ENCODE measurements around the gene UBAC1.

The UBAC1 gene, protein sequence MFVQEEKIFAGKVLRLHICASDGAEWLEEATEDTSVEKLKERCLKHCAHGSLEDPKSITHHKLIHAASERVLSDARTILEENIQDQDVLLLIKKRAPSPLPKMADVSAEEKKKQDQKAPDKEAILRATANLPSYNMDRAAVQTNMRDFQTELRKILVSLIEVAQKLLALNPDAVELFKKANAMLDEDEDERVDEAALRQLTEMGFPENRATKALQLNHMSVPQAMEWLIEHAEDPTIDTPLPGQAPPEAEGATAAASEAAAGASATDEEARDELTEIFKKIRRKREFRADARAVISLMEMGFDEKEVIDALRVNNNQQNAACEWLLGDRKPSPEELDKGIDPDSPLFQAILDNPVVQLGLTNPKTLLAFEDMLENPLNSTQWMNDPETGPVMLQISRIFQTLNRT

GRCh38 chr9:135961277-135961715, at the start of gene UBAC1:
UBAC1 (minus strand) TSS chr9:135961373; CDS start chr9:135961162, 211 bp downstream.
- DNase-seq (ENCODE audit: low read depth, low spot score) = peak; percentile 99

GRCh38 chr9:136010615-136011361, 49.6 kb upstream of the UBAC1 start:
- no peak for DNase-seq (ENCODE audit: low read depth, low spot score)

DNA sequence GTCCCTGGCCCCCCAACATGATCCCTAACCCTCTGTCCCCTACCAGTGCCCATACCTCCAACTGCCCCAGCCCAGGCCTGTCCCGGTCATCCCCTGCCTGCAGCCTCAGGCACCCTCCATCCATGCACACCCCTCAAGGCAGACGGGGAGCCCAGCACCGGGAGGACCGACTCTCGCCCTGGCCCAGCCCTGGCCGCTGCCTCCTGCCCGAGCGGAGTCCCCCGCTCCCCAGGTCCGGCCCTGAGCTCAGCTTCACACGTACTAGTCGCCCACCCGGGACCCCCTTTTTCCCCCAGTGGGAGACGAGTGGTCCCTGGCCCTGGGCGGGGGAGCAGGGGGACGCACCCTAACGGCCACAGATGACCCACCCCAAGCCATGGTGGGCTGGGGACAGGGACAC, 49.0 kb upstream of the UBAC1 start:
- no peak for DNase-seq (ENCODE audit: low read depth, low spot score)

DNA sequence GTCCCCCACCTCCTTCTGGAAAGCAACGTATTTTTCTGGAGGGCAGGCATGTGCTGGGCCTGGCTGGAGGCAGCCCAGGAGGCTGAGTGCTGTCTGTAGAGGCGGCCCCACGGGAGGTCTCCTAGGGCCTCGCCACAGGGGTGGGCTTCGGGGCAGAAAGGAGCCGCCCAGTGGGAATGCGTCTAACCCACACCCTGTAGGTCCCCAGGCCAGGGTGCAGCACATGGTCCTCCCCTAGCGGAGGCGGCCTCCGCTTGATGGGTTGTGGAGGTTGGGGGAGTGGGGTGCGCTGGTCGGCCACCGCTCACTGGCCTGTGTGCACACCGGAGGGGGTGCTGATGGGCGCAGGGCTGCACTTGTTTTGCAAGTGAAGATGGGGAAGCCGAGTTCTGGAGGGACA, 48.3 kb upstream of the UBAC1 start:
- no peak for DNase-seq (ENCODE audit: low read depth, low spot score)

DNA sequence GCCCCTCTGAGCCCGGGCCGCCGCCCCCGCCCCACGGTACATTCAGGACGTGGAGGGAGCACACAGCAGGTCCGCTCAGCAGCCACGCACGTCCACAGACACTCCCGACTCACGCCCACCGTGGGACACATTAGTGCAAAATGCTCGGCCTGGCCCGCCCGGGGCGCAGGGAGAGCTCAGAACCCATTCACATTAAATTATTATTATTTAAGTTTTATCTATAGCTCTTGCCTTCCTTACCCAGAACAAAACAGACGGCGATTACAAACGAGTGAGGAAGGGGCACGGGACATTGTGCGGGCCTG, 47.5 kb upstream of the UBAC1 start:
- no peak for DNase-seq (ENCODE audit: low read depth, low spot score)

GRCh38 chr9:136007934-136008692, 46.9 kb upstream of the UBAC1 start:
- peak; percentile 69 for DNase-seq (ENCODE audit: low read depth, low spot score)

DNA sequence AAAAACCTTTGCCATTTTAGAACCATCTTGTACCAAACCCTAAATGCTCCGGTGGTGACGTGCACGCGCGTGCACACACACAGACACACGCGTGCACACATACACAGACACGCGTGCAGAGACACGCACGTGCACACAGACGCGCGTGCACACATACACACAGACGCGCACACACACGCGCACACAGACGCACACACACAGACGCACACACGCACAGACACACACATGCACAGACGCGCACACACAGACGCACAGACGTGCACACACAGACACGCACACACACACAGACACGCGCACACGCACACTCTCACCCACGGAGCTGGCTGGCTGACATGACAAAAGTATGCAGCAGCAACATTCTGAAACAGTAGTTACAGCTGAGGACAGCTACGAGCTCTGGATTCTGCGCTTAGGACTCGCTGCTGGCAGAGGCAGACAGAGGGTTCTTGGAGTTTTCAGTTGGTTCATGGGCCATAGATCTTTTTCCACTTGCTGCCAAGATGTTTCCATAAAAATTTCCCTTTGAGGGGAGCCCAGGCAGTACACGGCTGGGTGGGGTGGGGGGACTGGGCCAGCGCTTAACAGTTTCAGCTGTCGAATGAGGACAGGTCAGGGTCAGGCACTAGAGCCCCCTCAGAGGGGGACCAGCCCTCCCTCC, 46.2 kb upstream of the UBAC1 start:
- no peak for DNase-seq (ENCODE audit: low read depth, low spot score)

DNA sequence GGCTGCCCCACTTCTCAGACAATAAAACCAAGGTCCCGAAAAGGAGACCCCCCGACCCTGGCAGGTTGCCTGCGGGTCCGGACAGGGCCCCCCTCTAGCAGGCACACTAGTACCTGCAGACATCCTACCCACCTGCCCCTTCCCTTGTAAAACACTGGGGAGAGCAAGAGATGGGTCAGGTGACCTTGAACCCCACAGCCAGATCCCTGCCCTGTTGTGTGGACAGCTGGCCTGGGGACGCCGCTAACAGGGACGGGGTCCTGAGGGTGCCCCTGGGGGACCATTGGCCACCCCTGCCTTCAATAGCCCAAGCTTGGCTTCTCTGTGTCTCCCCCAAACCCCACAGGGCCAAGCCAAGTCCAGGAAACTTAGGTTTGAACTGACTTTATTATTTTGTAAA, 45.0 kb upstream of the UBAC1 start:
- DNase-seq (ENCODE audit: low read depth, low spot score) = no peak

- no peak for DNase-seq (ENCODE audit: low read depth, low spot score)
Measured at GRCh38 chr9:136004712-136005111, 43.5 kb upstream of the UBAC1 start.

- DNase-seq (ENCODE audit: low read depth, low spot score) = no peak
Measured at GRCh38 chr9:136004219-136004618, 43.0 kb upstream of the UBAC1 start.

- DNase-seq (ENCODE audit: low read depth, low spot score) = no peak
Measured at GRCh38 chr9:136003411-136004218, 42.4 kb upstream of the UBAC1 start.

GRCh38 chr9:136002881-136003280, 41.7 kb upstream of the UBAC1 start:
- DNase-seq (ENCODE audit: low read depth, low spot score) = no peak

DNA sequence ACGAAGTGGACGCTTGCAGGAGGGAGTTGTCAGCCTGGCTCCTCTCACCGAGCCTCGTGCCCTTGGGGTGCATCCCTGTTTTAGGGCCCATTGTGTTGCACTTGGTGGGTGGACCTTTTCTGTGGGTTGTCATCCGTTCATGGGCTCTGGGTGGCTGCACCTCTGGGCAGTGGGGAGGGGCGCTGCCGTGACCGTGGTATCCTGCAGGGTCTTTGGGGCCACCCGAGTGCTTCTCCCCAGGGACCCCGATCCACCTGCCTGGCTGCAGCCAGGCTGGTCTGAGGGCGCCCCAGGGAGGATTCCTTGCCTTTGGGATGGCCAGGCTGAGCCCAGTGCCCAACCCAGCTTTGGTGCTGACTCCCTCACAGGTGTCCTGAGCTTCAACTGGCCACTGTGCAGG, 41.0 kb upstream of the UBAC1 start:
- no peak for DNase-seq (ENCODE audit: low read depth, low spot score)

- no peak for DNase-seq (ENCODE audit: low read depth, low spot score)
Measured at GRCh38 chr9:136001231-136001630, 40.1 kb upstream of the UBAC1 start.

DNA sequence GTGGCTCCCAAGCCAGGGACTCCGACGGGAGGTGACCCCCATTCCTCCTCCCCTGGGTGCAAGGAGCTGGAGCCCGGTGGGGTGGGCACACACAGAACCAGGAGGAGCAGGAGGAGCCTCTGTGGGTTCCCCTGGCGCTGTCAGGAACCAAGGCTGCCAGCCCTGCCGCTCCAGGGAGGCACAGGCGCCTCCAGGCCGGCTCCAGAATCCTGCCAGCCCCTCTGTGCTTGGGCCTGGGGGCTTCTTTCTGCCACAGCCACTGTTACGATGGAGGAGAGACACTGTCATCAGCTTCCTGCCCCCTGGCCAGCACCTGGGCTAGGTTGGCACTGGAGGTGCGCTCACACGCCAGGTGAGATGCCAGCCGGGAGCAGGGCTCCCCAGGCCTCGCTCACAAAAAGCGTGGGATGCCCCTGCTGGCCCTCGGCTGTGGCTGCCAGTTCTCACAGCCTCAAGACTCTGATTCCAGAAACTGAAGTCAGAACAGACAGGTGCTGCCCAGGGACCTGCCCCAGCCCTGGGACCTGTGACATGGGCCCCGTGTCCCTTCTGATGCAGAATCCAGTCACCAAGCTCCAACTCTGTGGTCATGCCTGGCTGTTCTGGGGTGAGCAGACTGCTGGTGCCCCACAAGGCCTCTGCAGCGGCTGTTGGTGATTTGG, 37.4 kb upstream of the UBAC1 start:
- DNase-seq (ENCODE audit: low read depth, low spot score) = no peak

GRCh38 chr9:135998016-135998380, 36.8 kb upstream of the UBAC1 start:
- no peak for DNase-seq (ENCODE audit: low read depth, low spot score)

GRCh38 chr9:135997090-135998015, 36.2 kb upstream of the UBAC1 start:
- no peak for DNase-seq (ENCODE audit: low read depth, low spot score)

DNA sequence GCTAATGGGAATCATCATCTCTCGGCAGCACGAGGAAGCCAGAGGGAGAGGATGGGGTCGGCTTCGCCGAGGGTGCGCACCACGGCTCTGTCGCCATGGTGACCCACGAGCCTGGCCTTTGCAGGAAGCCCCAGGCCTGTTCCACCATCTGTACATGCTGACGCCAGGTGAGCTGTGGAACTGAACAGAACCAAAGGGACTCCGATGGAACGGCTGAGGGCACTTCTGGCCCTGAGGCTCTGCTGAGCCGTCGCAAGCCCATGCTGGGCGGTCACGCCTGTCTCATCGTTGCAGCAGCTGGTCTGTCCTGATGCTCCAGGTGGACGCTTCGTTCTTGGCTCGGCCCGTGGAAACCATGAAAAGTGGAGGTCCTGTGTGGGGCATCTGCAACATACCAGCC, 34.6 kb upstream of the UBAC1 start:
- DNase-seq (ENCODE audit: low read depth, low spot score) = no peak

DNA sequence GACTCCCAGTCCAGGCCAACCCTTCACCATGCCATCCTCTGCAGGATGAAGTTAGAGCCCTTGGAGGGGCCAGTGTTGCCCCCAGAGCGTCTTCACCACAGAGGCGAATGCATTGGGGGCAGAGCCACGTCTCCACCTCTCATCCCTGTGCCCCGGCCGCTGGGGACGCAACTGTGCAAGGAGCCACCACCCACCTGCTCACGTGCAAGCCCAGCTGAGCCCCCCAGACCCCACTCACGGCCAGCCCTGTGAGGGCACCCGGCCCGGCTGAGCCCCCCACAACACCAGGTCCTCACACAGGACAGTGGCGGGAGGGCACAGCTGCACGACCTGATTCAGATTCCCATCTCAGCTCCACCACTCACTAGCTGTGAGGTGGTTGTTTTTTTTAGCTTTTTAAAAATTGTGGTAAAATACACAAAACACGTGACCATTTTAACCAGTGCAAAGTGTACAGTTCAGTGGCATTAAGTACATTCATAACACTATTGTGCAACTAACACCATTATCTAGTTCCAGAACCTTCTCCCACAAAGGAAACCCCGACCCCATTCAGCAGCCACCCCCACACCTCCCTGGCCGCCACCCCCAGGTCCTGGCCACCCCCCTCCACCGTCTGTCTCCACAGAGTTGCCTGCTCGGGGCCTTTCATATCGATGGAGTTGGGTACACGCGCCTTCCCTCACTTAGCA, 33.5 kb upstream of the UBAC1 start:
- no peak for DNase-seq (ENCODE audit: low read depth, low spot score)
